ENCODE data around the gene GLYR1.
A peak's percentile ranks its signal among the peaks of the same experiment; 100 is the strongest.
"Not testable (repeated sequence)": the region's sequence is repeated elsewhere in the genome, so short reads cannot be mapped to it uniquely, and the experiment has no call there.

The GLYR1 gene

DNA sequence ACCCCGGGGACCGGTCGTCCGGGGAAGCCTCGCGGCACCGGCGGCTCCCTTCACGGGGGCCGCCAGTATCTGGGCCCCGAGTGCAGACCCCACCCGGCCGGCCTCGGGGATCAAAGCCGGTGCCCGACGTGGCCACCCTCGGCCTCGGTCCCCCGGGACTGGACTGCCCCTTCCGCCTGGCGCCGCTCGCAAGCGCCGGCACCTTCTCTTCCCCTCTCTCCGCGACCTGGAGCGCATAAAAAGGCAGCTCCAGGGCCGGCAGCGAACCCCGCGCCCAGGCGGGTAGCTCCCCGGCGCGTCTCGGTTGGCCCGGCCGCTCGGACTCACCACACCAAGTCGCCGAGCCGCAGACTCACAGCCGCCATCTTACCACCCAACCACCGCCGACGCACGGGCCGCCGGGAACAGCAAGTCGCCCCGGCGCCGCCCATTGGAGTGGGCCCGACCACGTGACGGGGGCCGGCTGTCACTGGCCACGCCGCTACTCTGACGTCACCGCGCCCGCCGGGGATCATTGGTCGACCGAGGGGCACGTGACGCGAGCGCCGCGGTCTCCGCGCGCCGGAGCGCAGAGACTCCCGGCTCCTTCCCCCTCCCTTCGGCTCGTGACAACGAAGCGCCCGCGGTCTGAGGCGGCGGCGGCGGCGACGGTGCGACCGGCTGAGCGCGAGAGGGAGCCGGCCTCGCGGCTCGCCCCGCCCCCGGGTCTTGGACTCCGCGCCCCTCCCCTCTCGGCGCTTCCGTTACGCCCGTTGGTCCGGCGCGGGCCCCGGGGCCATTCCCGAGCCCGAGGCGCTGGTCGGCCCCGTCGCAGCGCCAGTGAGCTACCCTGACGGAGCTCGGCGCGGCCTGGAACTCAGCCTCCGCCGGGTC, at the start of gene GLYR1, which contains the start of gene UBN1:
Gene GLYR1 (minus strand): TSS at position 388 of the 873 bp plus-strand sequence. CDS start 23 bp downstream, at position 365.
Gene UBN1 (plus strand): TSS at position 581 of the 873 bp plus-strand sequence. CDS start 5,437 bp downstream, outside the sequence.
- TF ChIP-seq CTCF (IDR thresholded peaks at IDR 0.05; ENCODE audit: low read depth, low read length), result no peak
- peak; percentile 97 for DNase-seq (ENCODE audit: low read depth, low spot score)
- H3K4me3 ChIP-seq (ENCODE audit: low read depth, low read length), result peak within 1 kb of the TSS; percentile 90
- in situ Hi-C loops (cut with HindIII; ENCODE audit: low sequenced_read_pairs), result no loop called here

DNA sequence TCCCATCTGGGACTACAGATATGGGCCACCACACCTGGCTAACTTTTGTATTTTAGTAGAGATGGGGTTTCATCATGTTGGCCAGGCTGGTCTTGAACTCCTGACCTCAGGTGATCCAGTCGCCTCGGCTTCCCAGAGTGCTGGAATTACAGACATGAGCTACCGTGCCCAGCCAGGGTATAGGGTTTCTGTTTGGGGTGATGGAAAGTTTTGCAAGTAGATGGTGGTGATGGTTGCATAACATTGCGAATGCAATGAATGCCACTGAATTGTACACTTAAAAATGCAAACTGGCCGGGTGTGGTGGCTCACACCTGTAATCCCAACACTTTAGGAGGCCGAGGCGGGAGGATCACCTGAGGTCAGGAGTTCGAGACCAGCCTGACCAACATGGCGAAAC, 49.7 kb upstream of the GLYR1 start:
- in situ Hi-C loops (cut with HindIII; ENCODE audit: low sequenced_read_pairs); H3K4me3 ChIP-seq (ENCODE audit: low read depth, low read length); DNase-seq (ENCODE audit: low read depth, low spot score): not testable (repeated sequence)

GRCh38 chr16:4895366-4895765, 48.3 kb upstream of the GLYR1 start:
- no peak for TF ChIP-seq CTCF (IDR thresholded peaks at IDR 0.05; ENCODE audit: low read depth, low read length)
- in situ Hi-C loops (cut with HindIII; ENCODE audit: low sequenced_read_pairs), result no loop called here
- H3K4me3 ChIP-seq (ENCODE audit: low read depth, low read length), result no peak overlapping the region
- DNase-seq (ENCODE audit: low read depth, low spot score), result no peak

GRCh38 chr16:4894276-4895150, 47.4 kb upstream of the GLYR1 start:
- in situ Hi-C loops (cut with HindIII; ENCODE audit: low sequenced_read_pairs), result no loop called here
- no peak for TF ChIP-seq CTCF (IDR thresholded peaks at IDR 0.05; ENCODE audit: low read depth, low read length)
- DNase-seq (ENCODE audit: low read depth, low spot score), result no peak
- no peak overlapping the region for H3K4me3 ChIP-seq (ENCODE audit: low read depth, low read length)

GRCh38 chr16:4893103-4893862, 46.2 kb upstream of the GLYR1 start:
- H3K4me3 ChIP-seq (ENCODE audit: low read depth, low read length), result no peak overlapping the region
- no peak for TF ChIP-seq CTCF (IDR thresholded peaks at IDR 0.05; ENCODE audit: low read depth, low read length)
- no peak for DNase-seq (ENCODE audit: low read depth, low spot score)
- in situ Hi-C loops (cut with HindIII; ENCODE audit: low sequenced_read_pairs), result no loop called here

- DNase-seq (ENCODE audit: low read depth, low spot score), result peak; percentile 11
- in situ Hi-C loops (cut with HindIII; ENCODE audit: low sequenced_read_pairs), result no loop called here
- no peak overlapping the region for H3K4me3 ChIP-seq (ENCODE audit: low read depth, low read length)
- TF ChIP-seq CTCF (IDR thresholded peaks at IDR 0.05; ENCODE audit: low read depth, low read length), result no peak
Measured at GRCh38 chr16:4892361-4893102, 45.4 kb upstream of the GLYR1 start.

All from astrocyte of the spinal cord (primary cell).